Prostate gland (tissue), 2 donors: ENCODE measurements around the gene CLIC1. TPM values are rescaled to one million over a fixed set of nuclear protein-coding genes. Genes with fewer than 3 reads are reported as not detected.

Experiments
- DNase-seq: peaks from one replicate; pipeline ENCODE4 v3.0.0-alpha.2; 2019; ENCODE audit warnings: low spot score
- H3K27ac ChIP-seq, 2 donors: fragments of 200-600 bp; sonication (generic); 2 replicates each; pipeline ENCODE4 v1.5.1; 2017 to 2019
- H3K27me3 ChIP-seq: fragments of 200-600 bp; sonication (generic); replicated peaks from 2 replicates; pipeline ENCODE4 v1.5.1; 2019; ENCODE audit not compliant: insufficient read depth
- H3K36me3 ChIP-seq, 2 donors: fragments of 200-600 bp; sonication (generic); 1 replicate in 1 of 2; 2 replicates in 1 of 2; pipeline versions ENCODE4 v1.5.1 to v1.8.1; 2017 to 2019
- H3K4me1 ChIP-seq: fragments of 200-600 bp; sonication (generic); replicated peaks from 2 replicates; pipeline ENCODE4 v1.5.1; 2019
- H3K4me3 ChIP-seq, 2 donors: fragments of 200-600 bp; sonication (generic); 2 replicates each; pipeline ENCODE4 v1.5.1; 2017 to 2019
- H3K9me3 ChIP-seq: fragments of 200-600 bp; sonication (generic); 2 replicates; pipeline ENCODE4 v1.5.1; 2017
- CTCF ChIP-seq, 4 experiments: fragments of 200-600 bp in 2 of 4; fragments of 450-650 bp in 2 of 4; sonication (generic) in 2 of 4; IDR thresholded peaks; 1 replicate in 3 of 4; 2 replicates in 1 of 4; pipeline ENCODE4 v1.5.1; 2016 to 2019; ENCODE audit warnings: antibody characterized with exemption in 4 of 4, mild to moderate bottlenecking in 2 of 4, moderate library complexity in 2 of 4
- POLR2A ChIP-seq: fragments of 450-650 bp; IDR thresholded peaks from one replicate; pipeline ENCODE4 v1.6.1; 2016; ENCODE audit warnings: antibody characterized with exemption, mild to moderate bottlenecking
- POLR2AphosphoS5 ChIP-seq: sonication (generic); formaldehyde crosslinking; IDR thresholded peaks from one replicate; pipeline ENCODE4 v1.6.1; 2017; ENCODE audit warnings: antibody characterized with exemption
- WGBS: methylation state at CpG from one replicate; pipeline ENCODE4 v1.1.5; 2018; 5-methylcytosine and 5-hydroxymethylcytosine counted together
- intact Hi-C: fragments of 100-400 bp; cut with DNase I; formaldehyde crosslinking; loops from one replicate; pipeline ENCODE4 v1.14.2; 2022
- total RNA-seq, 2 donors: library from RNA; depleted of rRNA; stranded (reverse); fragments of >200 nt; gene quantifications; one replicate each; pipeline ENCODE4 v1.1.0, GENCODE V29; 2016

Gene CLIC1
- total RNA-seq, 2 donors from 2014 or later = 224 to 331 TPM

- no peaks in the 10 kb centered on the region for H3K9me3 ChIP-seq
- TF ChIP-seq POLR2AphosphoS5 = no peak
- TF ChIP-seq CTCF (IDR thresholded peaks at IDR 0.05) = peak in 1 of 4 experiments; percentile 48
- peaks cover 7% of the 10 kb centered on the region for H3K4me1 ChIP-seq
- H3K27ac ChIP-seq = peak within 1 kb of the TSS; percentile 98 to 99
- no peak for DNase-seq
- WGBS = 6% methylated on average over 36 of the region's 36 CpGs
- H3K27me3 ChIP-seq = no peaks in the 10 kb centered on the region
- peak within 1 kb of the TSS; percentile 83 to 88 for H3K4me3 ChIP-seq
- peaks cover 4 to 14% of the 10 kb centered on the region in 2 donors for H3K36me3 ChIP-seq
- intact Hi-C loops = loop anchor here (2.0 to 5.0 kb wide), 3 partner anchors 26 to 168 kb away; partner anchors contain the start of genes ABHD16A, EHMT2 and LY6G5C
These were observed 7.4 kb downstream of the CLIC1 start, which contains the start of gene DDAH2 for GRCh38 chr6:31728767-31729514. TSS of gene DDAH2 (minus strand) at chr6:31729299. CDS start at chr6:31729161, 138 bp downstream.

GRCh38 chr6:31727717-31728671, 8.3 kb downstream of the CLIC1 start:
- intact Hi-C loops = loop anchor here (2.0 to 5.0 kb wide), 3 partner anchors 25 to 169 kb away; partner anchors contain the start of genes ABHD16A, EHMT2 and LY6G5C
- WGBS = 63% methylated on average over 41 of the region's 41 CpGs
- peak overlapping the region; percentile 83 to 88 for H3K4me3 ChIP-seq
- no peak for DNase-seq
- H3K4me1 ChIP-seq = peaks cover 4% of the 10 kb centered on the region
- no peaks in the 10 kb centered on the region for H3K9me3 ChIP-seq
- H3K36me3 ChIP-seq = peaks cover 4 to 14% of the 10 kb centered on the region in 2 donors
- peak overlapping the region; percentile 98 to 99 for H3K27ac ChIP-seq
- TF ChIP-seq POLR2A (no peak), CTCF (IDR thresholded peaks at IDR 0.05) (no peak), POLR2AphosphoS5 (no peak)
- no peaks in the 10 kb centered on the region for H3K27me3 ChIP-seq

GRCh38 chr6:31727034-31727716, 9.2 kb downstream of the CLIC1 start:
- TF ChIP-seq POLR2AphosphoS5 (no peak), POLR2A (no peak)
- Histone ChIP-seq H3K9me3 (no peaks in the 10 kb centered on the region), H3K27ac (peak overlapping the region in 1 of 2 donors; percentile 98), H3K36me3 (peaks cover 4 to 7% of the 10 kb centered on the region in 2 donors), H3K4me1 (peaks cover 4% of the 10 kb centered on the region), H3K27me3 (no peaks in the 10 kb centered on the region), H3K4me3 (no peak overlapping the region)
- WGBS = 68% methylated on average over 7 of the region's 7 CpGs
- DNase-seq = no peak
- intact Hi-C loops = loop anchor here (5.0 kb wide), 2 partner anchors 45 to 170 kb away; partner anchors contain the start of genes EHMT2 and LY6G5C

- H3K36me3 ChIP-seq = no peaks in the 10 kb centered on the region
- no peak overlapping the region for H3K27ac ChIP-seq
- peaks cover 4% of the 10 kb centered on the region for H3K4me1 ChIP-seq
- DNase-seq = no peak
- WGBS = 88% methylated on average over 12 of the region's 12 CpGs
- H3K4me3 ChIP-seq = no peak overlapping the region
- H3K27me3 ChIP-seq = no peaks in the 10 kb centered on the region
- TF ChIP-seq CTCF (IDR thresholded peaks at IDR 0.05) (no peak), POLR2AphosphoS5 (no peak), POLR2A (no peak)
- H3K9me3 ChIP-seq = no peaks in the 10 kb centered on the region
- intact Hi-C loops = loop anchor here (5.0 kb wide), 2 partner anchors 43 to 172 kb away; partner anchors contain the start of genes EHMT2 and LY6G5C
These were observed 10.6 kb downstream of the CLIC1 start for GRCh38 chr6:31725502-31726350.
